GM19455 (cell line): ENCODE data around the gene PARVG.

Experiments used
- ATAC-seq: cut with Tn5 transposase; IDR thresholded peaks from one replicate; pipeline ENCODE4 v1.9.1; 2021; ENCODE audit not compliant: unreplicated experiment

Gene PARVG

DNA sequence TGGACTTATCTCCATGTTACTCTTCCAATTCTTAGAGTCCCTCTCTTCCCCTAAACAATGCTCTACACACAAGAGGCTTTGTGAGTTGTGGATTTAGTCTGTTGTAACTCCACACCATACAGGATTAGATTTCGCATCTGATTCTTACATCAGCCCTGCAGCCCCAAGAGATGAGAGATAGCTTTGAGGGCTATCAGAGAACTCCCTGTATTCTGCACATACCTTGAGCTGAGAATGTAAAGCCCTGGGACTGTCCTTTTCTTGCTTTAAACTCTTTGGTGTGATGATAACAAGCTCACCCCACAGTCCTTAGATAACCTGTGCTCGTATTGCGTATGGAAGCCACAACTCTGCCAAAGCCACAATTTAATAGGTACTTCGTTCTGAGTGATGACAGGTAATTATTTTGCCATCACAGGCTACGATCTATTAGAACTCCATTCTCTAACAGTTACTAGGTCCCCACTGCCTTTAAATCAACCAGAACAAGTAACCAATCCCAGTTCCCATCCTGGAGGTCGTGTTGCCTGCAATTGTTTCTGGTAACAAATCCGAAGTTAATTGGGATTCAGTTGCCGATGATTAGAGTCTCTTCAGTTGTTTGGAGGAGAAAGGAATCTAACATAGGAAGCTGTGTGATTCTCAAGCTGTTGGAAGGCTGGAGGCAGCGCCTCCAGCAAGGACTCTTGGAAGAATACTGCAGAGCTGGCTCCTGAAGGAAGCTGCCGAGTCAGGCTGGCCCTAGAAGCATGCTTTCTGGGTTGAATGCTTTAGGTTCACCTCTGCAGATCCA is 1.3 kb upstream of the PARVG start:
- ATAC-seq, result no peak

DNA sequence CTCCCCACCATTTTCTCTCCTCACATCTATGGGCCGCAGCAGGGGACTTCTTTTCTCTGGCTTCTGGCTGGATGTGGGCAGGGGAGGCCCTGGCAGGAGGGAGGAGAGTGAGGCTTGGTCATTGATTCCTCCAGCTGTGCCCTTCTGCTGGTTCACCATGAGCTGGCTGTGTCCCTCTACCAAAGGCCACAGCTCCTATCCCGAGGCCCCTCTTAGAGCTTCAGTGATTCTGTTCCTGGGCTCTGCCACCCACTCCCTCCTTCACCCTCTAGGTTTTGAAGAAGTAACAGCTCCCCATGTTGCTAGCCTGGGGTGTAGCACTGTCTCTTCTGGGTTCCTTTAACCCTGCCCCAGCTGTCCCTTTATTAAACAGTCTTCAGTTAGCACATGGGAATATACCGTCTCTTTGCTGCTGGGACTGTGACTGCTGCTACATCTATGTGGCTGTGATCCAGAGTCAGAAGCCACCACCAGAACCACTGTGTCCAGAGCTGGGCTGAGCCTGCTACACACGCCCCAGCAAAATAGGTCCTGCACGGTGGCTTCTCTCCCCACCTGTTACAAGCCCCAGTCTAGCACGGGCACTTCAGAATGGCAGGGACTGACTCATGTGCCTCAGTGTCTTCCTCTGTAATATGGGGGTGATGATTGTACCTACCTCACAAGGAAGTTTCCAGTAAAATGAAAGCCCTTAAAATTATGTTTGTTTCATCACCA is 578 bp upstream of the PARVG start:
- ATAC-seq, result no peak

DNA sequence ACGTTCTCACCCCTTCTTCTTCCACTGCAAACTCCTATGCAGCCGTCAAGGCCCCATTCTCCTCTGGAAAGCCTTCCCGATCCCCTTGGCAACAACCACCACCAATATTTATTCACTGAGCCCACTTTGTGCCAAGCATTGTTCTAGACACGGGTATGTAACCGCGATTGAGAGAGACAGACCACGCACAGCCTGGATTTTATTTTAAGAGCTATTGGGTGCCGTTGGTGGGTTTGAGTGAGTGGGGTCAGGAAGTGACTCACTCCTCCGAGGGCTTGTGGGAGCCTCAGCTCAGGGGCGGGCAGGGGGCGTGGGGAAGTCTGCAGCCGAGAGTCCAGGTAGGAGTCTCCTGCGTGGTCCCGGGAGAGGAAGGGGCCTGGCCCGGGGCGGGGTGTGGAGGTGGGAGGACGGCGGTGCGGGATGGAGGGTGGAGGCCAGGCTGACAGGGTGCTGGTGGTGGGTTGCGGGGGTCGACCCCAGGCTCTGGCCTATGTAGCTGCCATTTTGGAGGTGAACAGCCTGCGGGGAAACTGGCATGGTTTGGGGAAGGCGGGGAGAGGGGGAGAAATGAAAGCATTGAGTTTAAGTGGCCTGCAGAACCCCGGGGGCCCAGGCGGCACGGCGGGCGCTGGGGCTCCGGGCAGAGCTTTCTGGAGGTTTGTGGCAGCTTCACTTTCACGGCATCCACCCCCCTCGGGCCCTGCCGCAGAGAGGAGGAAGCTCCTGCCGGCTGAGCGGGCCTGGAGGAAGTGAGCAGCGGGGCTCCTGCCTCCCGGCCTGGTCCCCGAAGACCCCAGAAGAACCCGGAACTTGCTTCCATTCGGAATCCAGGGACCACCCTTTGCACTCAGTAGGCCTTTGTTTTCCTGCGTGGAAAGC is 547 bp downstream of the PARVG start:
- no peak for ATAC-seq

DNA sequence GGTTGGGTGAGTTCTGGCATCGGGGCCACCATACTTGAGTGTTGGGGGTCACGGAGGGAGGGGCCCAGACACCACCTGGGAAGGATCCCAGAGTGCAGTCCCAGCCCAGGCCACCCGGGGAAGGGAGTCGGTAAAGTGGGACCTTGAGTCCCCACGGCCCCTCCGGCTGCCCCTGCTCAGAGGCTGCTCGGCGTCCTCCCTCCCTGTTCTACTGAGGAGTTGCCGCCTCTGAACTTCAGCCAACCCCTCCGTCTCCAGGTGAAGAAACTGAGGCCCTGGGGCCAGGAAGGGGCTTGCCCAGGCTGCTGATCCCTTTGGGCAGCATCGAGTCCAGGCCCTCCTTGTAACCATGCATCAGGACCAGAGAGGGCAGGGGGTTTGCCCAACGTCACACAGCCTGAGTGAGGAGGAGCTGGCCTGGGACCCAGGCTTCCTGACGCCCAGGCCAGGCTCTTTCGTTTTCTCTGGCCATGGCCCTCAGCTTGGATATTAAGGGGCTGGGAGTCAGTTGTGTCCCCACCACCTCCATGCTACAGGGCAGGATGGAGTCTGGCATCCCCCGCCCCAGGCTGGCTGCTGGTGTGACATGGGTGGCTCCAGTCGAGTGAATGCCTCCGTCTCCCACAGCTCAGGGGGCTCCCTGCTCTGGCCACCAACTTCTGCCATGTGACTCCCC is 1.3 kb downstream of the PARVG start:
- ATAC-seq, result no peak

DNA sequence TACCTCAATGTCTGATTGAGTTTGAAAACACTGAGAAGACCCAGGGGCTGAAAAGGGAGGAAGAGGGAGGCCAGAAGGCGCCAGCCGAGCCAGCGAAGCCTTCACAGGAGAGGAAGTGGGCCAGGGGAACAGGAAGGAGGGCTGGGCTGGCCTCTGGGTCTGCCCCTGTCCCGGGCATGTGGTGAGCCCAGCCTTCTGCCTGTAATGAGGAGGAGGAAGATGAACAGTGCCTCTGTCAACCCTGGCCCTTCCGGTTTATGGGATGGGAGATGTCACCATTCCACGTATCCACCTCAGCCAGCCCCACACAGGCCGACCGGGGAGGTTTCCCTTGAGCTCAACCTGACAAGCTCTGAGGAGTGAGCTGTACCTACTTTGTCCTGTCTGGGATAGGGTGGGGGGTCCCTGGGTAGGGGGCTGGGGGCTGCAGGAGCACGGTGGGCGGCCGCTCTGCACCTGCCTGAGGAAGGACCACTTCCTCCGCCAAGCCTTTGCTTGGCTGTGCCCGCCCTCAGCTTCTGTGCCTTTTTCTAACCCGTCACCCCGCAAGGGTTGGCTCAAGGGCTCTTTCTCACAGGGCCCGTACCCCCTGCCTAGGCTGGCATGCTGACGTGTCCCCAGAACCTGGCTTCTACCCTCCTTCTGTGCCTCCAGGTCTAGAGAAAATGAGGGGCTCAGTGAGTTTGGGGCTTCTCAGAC is 2.0 kb downstream of the PARVG start:
- no peak for ATAC-seq

DNA sequence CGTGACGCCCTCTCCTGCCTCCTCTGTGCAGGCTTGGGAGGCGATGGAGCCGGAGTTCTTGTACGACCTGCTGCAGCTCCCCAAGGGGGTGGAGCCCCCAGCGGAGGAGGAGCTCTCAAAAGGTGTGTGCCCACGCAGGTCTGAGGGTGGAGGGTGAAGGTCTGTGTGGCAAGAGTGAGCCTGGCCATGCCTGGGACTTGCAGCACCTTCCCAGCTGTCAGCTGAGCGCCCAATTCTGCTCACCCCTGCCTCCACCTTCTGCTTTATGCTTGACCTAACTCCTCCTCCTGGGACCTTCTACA is 2.5 kb downstream of the PARVG start:
- no peak for ATAC-seq

DNA sequence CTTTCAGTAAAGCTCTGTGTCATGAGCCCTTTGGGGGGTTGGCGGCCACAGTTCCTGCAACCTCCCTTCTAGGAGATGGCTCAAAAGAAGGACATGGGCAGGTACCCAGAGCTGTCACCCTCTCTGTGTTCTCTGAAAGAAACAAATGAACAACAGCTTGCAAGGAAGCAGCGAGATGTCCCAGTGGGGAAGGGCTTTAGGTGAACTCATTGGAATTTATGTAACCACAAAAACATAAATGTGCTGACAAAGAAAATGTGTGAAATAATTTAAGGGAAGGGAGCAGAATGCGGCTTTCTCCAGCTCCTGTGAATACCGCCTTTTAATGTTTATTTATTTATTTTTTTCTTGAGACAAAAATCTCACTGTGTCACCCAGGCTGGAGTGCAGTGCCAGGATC is 3.3 kb downstream of the PARVG start:
- no peak for ATAC-seq

DNA sequence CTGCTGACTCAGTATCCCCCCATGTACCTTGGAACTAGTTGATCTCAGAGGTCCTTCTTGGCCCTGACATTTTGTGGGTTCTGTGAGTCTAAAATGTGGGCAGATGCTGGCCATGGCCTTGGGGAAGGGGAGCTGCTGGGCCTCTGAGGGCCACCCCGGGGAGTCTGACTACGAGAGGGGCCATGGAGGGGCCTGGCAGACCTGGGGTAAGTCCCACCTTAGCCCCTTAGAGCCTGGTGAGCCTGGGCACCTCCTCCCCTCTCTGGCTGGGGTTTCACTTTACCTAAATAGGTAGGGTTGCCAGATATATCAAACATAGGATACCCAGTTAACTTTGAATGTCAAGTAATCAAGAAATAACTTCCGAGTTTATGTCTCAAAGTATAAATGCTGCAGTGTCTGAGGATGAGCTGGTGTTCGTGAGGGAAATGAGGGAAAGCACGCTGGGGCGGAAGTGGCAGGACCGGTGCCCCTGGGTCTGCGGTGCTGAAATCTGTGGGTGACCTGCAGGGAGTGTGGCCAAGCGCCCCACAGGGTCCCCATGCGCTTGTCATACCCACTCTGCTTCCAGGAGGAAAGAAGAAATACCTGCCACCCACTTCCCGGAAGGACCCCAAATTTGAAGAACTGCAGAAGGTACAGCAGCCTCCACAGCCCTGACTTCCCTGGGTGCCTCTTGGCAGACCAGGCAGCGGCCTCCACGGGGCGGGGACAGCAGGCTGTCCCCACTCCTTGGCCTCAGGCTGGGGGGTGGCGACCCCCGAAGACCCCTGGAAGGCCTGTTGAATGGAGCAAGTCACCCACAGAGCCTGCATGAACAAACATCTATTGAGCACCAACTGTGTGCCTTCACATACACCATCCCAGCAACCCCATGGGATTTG is 4.8 kb downstream of the PARVG start:
- ATAC-seq, result no peak

DNA sequence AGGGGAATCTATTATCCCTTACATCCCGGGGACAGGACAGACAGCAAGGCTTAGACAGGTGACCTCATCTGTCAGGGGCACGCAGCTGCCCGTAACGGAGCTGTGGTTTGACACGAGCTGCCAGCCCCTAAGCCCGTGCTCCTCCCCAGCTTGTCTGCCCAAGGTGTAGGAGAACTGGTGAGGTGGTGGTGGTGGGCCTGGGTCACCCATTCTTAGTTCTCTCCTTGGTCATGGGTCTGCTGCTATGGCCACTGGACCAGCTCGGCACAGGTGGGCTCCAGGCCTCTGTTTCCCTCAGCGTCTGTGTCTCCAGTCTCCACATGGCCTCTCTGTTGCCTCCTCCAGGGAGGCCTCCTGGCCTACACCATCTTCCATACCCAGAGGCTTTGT is 5.4 kb downstream of the PARVG start:
- no peak for ATAC-seq

DNA sequence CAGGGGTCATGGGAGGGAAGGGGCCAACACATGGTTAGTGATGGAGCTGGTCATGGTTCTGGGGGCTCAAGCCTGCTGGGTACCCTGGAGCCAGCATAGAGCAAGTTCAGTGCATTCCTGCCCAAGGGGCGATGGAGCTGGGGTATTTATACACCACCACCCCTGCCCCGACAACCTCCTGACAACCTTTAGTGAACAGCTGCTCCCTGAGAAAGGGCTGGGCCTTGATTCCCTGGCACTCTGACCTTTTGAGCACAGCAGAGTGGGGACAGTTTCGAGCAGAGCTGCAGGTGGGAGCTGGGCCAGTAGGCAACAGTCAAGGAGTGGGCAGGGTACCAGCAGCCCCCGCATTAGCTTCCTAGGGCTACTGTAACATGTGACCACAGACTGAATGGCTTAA is 6.0 kb downstream of the PARVG start:
- ATAC-seq, result no peak

DNA sequence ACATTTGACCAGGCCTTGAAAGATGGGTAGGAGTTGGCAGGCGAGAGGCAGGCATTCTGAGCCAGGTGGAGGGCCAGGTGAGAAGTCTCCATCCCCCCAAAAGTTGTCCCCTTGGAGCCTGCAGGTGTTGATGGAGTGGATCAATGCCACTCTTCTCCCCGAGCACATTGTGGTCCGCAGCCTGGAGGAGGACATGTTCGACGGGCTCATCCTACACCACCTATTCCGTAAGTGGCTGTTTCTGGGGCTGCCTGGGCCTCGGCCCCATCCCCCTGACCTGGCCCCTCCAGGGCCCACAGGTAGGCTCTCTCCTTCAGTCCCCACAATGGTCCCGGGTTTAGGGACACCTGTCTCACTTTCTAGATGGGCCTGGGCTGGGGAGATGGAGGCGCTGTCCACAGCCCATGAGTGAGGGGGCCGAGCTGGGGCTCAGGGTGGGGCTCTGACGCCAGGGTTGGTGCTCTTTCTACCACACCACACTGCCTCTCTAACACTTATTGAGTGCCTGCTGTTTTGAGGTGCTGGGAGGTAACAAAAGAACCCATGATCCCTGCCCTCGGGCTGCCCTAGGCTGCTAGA is 7.0 kb downstream of the PARVG start:
- ATAC-seq, result no peak

DNA sequence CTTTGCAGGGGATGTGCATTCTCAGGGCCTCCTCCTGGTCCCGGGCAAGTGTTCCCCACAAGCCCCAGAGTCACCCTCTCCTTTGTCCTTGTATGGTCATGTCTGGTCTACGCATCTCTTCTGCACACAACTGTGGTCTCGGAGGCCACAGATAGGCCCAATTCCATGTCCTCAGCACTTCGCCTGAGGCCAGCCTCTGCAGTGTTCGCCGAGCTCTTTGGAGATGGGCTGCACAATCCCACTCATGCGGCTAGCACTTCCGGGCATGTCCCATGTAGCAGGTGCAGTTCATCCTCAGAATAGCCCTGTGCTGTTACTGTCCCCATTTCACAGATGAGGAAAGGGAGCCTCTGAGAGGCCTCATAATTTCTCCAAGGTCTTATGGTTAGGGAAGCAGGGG is 7.6 kb downstream of the PARVG start:
- ATAC-seq, result no peak

DNA sequence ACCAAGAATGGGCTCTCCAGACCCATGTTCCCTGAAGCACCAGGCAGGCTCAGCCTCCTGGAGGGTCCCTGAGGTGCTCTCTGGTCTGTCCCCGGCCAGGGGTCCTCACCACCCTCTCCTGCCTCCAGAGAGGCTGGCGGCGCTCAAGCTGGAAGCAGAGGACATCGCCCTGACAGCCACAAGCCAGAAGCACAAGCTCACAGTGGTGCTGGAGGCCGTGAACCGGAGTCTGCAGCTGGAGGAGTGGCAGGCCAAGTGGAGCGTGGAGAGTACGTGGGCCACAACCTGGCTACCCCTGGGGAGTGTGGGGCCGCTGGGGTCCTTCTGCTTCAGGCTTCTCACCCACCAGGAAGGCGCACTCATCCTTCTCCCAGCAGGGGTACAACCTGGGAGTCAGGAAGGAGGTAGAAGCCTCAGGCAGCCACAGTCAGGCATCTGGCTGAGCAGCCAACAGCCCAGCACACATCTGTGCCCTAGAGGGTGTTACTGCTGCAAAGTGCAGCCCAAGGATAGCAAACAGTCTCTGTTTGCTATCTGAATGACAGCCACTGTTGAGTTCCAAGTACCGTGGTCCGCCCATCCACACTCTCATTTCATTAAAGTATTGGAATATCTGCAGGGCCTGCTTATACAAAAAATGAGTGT is 8.4 kb downstream of the PARVG start:
- ATAC-seq, result no peak

DNA sequence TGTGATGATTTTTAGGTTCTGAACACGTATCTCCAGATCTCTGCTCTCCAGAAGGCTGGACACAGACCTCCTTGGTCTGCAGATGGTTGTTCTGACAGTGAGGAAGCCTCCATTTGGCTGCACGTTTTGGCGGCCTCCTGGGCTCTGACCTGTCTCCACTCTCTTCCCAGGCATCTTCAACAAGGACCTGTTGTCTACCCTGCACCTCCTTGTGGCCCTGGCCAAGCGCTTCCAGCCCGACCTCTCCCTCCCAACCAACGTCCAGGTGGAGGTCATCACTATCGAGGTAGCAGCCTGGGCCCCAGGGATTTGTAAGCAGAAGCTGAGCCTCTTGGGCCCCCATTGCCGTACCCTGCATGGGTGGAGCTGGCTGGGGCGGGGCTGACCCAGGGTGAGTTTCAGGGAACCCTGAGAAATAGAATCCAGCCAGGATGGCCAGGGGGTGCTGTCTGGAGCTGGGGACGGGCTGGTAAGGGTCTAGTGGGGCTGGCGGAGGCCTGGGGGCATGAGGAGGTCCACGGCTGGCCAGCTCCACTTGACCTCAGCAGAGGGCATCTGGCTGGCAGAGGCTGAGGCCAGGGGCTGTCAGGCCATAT is 9.8 kb downstream of the PARVG start:
- ATAC-seq, result no peak

DNA sequence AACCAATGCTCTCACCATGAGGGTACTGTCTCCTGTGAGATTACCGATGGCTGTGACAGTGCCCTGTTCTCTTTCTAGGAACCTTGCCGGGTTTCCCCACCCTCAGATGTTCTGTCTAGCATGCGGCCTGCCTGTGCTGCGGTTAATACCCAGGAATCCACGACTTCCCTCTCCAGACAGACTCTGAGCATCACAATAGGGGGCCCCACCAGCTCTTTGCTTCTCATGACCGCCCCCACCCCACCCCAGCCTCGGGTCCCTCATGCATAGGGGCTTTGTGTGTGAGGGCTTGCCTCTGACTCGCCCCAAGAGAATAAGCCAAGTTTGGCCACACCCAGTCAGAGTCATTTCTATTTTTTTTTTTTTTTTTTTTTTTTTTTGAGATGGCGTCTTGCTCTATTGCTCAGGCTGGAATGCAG is 10.3 kb downstream of the PARVG start:
- ATAC-seq, result no peak

DNA sequence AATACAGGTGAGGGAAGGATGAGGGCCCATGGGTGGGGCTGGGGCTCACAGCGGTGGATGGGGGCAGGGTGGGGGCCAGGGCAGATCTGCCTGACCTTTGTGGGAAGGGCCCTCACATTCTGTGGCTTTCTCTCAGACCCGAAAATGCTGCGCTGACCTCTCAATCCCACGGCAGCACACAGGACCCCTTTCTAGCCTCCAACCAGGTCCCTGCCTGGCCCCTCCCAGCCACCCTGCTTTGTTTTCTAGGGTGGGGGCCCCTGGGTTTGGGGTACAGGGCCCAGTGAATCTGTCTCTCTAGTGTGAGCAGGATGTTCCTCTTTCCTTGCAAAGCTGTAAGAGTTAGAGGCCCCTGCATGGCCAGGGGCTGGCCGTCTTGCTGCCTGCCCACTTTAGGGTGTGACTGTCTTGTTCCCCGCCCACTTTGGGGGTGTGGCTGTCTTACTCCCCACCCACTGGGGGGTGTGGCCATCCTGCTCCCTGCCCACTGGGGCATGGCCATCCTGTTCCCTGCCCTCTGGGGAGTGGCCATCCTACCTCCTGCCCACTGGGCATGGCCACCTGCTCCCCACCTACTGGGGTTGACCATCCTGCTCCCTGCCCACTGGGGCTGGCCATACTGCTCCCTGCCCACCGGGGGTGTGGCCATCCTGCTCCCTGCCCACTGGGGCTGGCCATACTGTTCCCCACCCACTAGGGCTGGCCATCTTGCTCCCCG is 11.5 kb downstream of the PARVG start:
- no peak for ATAC-seq

DNA sequence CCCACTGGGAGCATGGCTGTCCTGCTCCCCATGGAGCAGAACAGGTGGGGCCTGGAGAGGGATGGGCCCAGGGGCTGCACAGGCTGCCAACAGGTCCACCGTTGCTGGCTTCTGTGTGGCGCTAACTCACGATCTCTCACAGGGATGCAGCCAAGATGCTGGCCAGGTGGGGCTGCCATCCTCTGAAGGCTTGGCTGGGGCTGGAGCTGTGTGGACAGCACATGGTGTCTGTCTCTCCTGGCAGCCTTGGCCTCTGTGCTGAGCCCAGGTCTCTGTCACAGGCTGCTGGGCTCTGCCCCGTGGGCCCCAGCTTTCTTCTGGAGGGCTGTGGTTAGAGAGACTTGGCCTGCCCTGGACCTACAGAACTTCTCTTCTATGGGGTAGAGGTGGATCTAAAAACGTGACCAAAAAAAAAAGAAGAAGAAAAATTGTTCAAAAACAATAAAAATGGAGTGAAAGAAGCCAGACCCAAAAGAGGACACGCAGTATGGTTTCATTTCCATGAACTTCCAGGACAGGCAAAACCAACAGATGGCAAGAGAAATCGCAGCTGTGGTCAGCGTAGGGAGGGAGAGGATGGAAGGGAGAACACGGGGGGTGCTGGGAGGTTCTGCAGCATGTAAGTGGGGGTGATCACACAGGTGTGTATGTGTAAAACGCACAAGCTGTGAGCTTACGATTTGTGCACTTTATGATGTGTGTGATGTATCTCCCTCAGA is 12.2 kb downstream of the PARVG start:
- ATAC-seq, result no peak
